ENCODE results near the gene MAP2K4. TPM values are rescaled to one million over a fixed set of nuclear protein-coding genes. Genes with fewer than 3 reads are reported as not detected.

MAP2K4 gene
- total RNA-seq, 1 experiment from 2014 or later = 46.1 TPM

DNA sequence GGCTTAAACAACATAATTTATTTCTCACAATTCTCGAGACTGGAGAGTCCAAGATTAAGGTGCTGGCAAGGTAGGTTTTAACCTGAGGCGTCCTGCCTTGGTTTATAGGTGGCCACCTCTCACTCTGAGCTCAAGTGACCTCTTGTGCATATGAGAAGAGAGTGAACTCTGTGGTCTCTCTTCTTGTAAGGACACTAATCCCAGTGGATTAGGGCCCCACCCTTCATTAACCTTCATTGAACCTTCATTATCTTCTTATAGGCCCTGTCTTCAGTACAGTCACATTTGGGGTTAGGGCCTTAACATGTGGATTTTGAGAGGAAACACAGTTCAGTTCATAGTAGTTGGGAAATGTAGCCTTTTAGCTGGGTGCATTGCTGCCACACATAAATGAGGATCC is 57.1 kb downstream of the MAP2K4 start:
- TF ChIP-seq CTCF (conservative IDR thresholded peaks at IDR 0.05) = no peak
- Histone ChIP-seq H3K56ac (ENCODE audit: insufficient read length, low read depth, low read length) (no peak overlapping the region), H3K23ac (ENCODE audit: insufficient read length, low read depth, low read length) (no peak overlapping the region), H2BK12ac (ENCODE audit: insufficient read length, low read depth, low read length) (no peak overlapping the region), H2AK5ac (ENCODE audit: insufficient read length, low read length) (no peak overlapping the region), H2BK20ac (ENCODE audit: low read depth, low read length, poor library complexity, severe bottlenecking) (no peak overlapping the region), H3T11ph (ENCODE audit: low read length) (no peak overlapping the region), H4K91ac (ENCODE audit: insufficient read length, low read depth, low read length) (no peak overlapping the region), H3K4me2 (ENCODE audit: insufficient read depth, insufficient read length, low read length) (no peak overlapping the region), H2BK120ac (ENCODE audit: low read depth, low read length, poor library complexity, severe bottlenecking) (no peak overlapping the region), H4K5ac (ENCODE audit: insufficient read length, low read depth, low read length) (no peak overlapping the region), H3K79me2 (ENCODE audit: insufficient read depth, low read length) (no peaks in the 10 kb centered on the region), H3K14ac (ENCODE audit: insufficient read depth, low read length) (no peak overlapping the region), H3K27me3 (ENCODE audit: insufficient read depth, low read length) (no peaks in the 10 kb centered on the region), H3K4ac (ENCODE audit: low read depth, low read length) (no peak overlapping the region), H3K18ac (ENCODE audit: insufficient read length, low read depth, low read length) (no peak overlapping the region), H3K23me2 (ENCODE audit: insufficient read length, low read depth, low read length, poor library complexity, severe bottlenecking) (no peaks in the 10 kb centered on the region), H3K9ac (ENCODE audit: extremely low read depth, insufficient read length, low read length) (no peak overlapping the region), H2AFZ (ENCODE audit: low read length) (no peak overlapping the region), H3K27ac (ENCODE audit: insufficient read length, low read depth, low read length) (no peak overlapping the region), H2BK15ac (ENCODE audit: low read depth, low read length) (no peak overlapping the region), H4K20me1 (ENCODE audit: control insufficient read depth, insufficient read depth, insufficient read length) (no peaks in the 10 kb centered on the region), H2BK5ac (ENCODE audit: insufficient read length, low read length) (no peak overlapping the region), H4K8ac (replicated peaks; ENCODE audit: insufficient read length, low read depth, low read length) (no peak overlapping the region), H3K4me1 (ENCODE audit: insufficient read depth, low read length) (no peaks in the 10 kb centered on the region), H3K79me1 (ENCODE audit: insufficient read depth, low read depth, low read length, poor library complexity, severe bottlenecking) (peaks cover 2% of the 10 kb centered on the region), H3K9me3 (ENCODE audit: control insufficient read depth, low read depth, low read length) (no peaks in the 10 kb centered on the region)
- no peaks in the 10 kb centered on the region for H3K27me3 Mint-ChIP-seq (ENCODE audit: low read depth)
- H3K27ac Mint-ChIP-seq = no peak overlapping the region
- no peak for DNase-seq
- peaks cover 9 to 47% (median 26%) of the 10 kb centered on the region in 3 experiments; a peak in 5 of 7 replicates for H3K36me3 Mint-ChIP-seq (ENCODE audit: insufficient read depth in 1 of 3, low read depth in 3 of 3)
- H3K9me3 Mint-ChIP-seq = no peaks in the 10 kb centered on the region
- H3K4me1 Mint-ChIP-seq = no peaks in the 10 kb centered on the region
- WGBS (ENCODE audit: extremely low coverage, insufficient read length, low lambda C conversion rate) = no CpG with 5 or more reads among the region's 2 CpGs
- no peak overlapping the region for H3K4me3 Mint-ChIP-seq

Data from H9 (cell line).